Activated CD4-positive, alpha-beta memory T cell treated with anti-CD3 and anti-CD28 coated beads for 36 hours (primary cell): ENCODE measurements around the gene CLEC4M. TPM values are rescaled to one million over a fixed set of nuclear protein-coding genes. Genes with fewer than 3 reads are reported as not detected.
A peak's percentile ranks its signal among the peaks of the same experiment; 100 is the strongest.
"Not testable (repeated sequence)": the region's sequence is repeated elsewhere in the genome, so short reads cannot be mapped to it uniquely, and the experiment has no call there.

Experiments
- CTCF ChIA-PET: fragments of 350-600 bp; sonication (Branson Sonifier 250); formaldehyde crosslinking; loops from one replicate; lab custom pipeline; 2021; ENCODE audit warnings: antibody characterized with exemption, inconsistent platforms; lab: Charles Lee
- POLR2A ChIA-PET: fragments of 350-600 bp; sonication (Branson Sonifier 250); formaldehyde crosslinking; loops from one replicate; lab custom pipeline; 2021; ENCODE audit warnings: antibody characterized with exemption; lab: Charles Lee
- DNase-seq: peaks from one replicate; pipeline ENCODE4 v3.0.0-alpha.2; 2020
- H3K27ac Mint-ChIP-seq: one replicate; pipeline ENCODE4 v1.8.0; 2021; ENCODE audit warnings: mixed read lengths
- H3K27me3 Mint-ChIP-seq: one replicate; pipeline ENCODE4 v1.8.0; 2021; ENCODE audit warnings: mixed read lengths
- H3K36me3 Mint-ChIP-seq: one replicate; pipeline ENCODE4 v1.8.0; 2021; ENCODE audit warnings: mixed read lengths
- H3K4me1 Mint-ChIP-seq: one replicate; pipeline ENCODE4 v1.8.0; 2021; ENCODE audit warnings: low read depth, mixed read lengths
- H3K4me3 Mint-ChIP-seq: one replicate; pipeline ENCODE4 v1.8.0; 2021; ENCODE audit warnings: mild to moderate bottlenecking, mixed read lengths
- H3K9me3 Mint-ChIP-seq: one replicate; pipeline ENCODE4 v1.8.0; 2021; ENCODE audit warnings: mixed read lengths
- intact Hi-C: fragments of 100-400 bp; cut with micrococcal nuclease; formaldehyde crosslinking; loops from one replicate; pipeline ENCODE4 v1.15.1; 2023
- total RNA-seq, 2 experiments: library from RNA; stranded (reverse); gene quantifications; one replicate each; pipeline ENCODE4 v1.2.3, GENCODE V29; 2021

Gene CLEC4M
- total RNA-seq, 2 experiments from 2014 or later = not detected

DNA sequence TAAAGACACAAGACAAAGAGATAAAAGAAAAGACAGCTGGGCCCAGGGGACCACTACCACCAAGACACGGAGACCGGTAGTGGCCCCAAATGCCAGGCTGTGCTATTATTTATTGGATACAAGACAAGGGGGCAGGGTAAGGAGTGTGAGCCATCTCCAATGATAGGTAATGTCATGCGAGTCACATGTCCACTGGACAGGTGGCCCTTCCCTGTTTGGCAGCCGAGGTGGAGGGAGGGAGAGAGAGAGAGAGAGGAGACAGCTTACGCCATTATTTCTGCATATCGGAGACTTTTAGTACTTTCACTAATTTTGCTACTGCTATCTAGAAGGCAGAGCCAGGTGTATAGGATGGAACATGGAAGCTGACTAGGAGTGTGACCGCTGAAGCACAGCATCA lies 29.7 kb downstream of the CLEC4M start:
- DNase-seq, H3K4me1 Mint-ChIP-seq, POLR2A ChIA-PET, H3K4me3 Mint-ChIP-seq, H3K27ac Mint-ChIP-seq, H3K36me3 Mint-ChIP-seq, intact Hi-C loops, H3K9me3 Mint-ChIP-seq: not testable (repeated sequence)
- CTCF ChIA-PET = interaction anchor here (0.6 to 1.0 kb wide), 2 partner anchors 104 to 224 kb away, joined by 3 to 4 read pairs; no protein-coding TSS in a partner anchor
- H3K27me3 Mint-ChIP-seq = peaks cover 24% of the 10 kb centered on the region

- Mint-ChIP-seq H3K4me3 (no peak overlapping the region), H3K9me3 (no peaks in the 10 kb centered on the region), H3K4me1 (peaks cover 5% of the 10 kb centered on the region), H3K27ac (no peak overlapping the region), H3K36me3 (no peaks in the 10 kb centered on the region), H3K27me3 (peaks cover 18% of the 10 kb centered on the region)
- POLR2A ChIA-PET = no interaction called here
- intact Hi-C loops = no loop called here
- DNase-seq = no peak
- CTCF ChIA-PET = interaction anchor here (1.4 kb wide), 1 partner anchor 113 kb away, joined by 5 read pairs; the partner anchor contains the start of gene TRAPPC5
Measured at GRCh38 chr19:7793493-7793892, 30.4 kb downstream of the CLEC4M start.

GRCh38 chr19:7795555-7796161 lies 32.6 kb downstream of the CLEC4M start:
- intact Hi-C loops = no loop called here
- POLR2A ChIA-PET = no interaction called here

DNA sequence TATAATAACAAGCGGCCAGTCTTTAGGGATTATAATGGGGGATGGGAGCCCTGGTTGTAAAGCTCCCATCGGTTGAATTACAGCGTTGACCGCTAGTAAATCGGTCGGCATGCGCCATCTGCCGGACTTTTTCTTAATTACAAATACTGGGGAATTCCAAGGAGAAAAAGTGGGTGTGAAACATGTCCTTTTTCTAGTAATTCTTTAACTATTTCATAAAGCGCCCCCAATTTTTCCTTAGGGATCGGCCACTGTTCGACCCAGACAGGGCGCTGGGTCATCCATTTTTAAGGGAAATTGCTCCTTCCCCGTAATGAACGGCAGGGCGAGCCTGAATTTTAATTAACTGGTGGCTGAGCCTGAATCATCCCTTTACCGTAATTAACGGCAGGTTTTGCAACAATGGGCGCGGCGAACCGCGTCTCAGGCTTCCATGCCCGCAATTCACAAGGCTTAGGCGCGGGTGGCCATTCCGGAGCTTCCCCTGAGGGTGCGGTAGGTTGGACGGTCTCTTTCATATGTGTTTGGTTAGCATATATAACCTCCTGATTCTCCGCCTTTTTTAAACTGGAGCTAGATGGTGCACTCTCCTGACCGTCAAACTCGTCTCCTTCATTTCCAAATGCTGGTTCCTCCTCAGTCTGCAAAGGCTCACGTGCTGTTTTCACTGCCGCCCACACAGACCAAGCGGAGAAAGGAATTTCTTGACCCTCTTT lies 36.8 kb downstream of the CLEC4M start:
- intact Hi-C loops = loop anchor here (1.0 to 10.0 kb wide), 4 partner anchors 120 to 435 kb away; no protein-coding TSS in a partner anchor
- no peaks in the 10 kb centered on the region for H3K36me3 Mint-ChIP-seq
- peak overlapping the region; percentile 39 for H3K4me3 Mint-ChIP-seq
- CTCF ChIA-PET = interaction anchor here (0.6 to 5.4 kb wide), 33 partner anchors 9 to 446 kb away, joined by 3 to 64 read pairs (median 4); partner anchors contain the start of genes MCEMP1, MCOLN1 and TRAPPC5
- peaks cover 7% of the 10 kb centered on the region for H3K4me1 Mint-ChIP-seq
- H3K27me3 Mint-ChIP-seq = peaks cover 25% of the 10 kb centered on the region
- no peak overlapping the region for H3K27ac Mint-ChIP-seq
- DNase-seq = peak; percentile 69
- POLR2A ChIA-PET = interaction anchor here (0.5 to 0.9 kb wide), 2 partner anchors 119 to 214 kb away, joined by 3 to 5 read pairs; partner anchors contain the start of gene TRAPPC5
- H3K9me3 Mint-ChIP-seq = no peaks in the 10 kb centered on the region

More at GRCh38 chr19:7795555-7796161, 32.6 kb downstream of the CLEC4M start:
- H3K27ac Mint-ChIP-seq = no peak overlapping the region
- no peaks in the 10 kb centered on the region for H3K9me3 Mint-ChIP-seq
- H3K36me3 Mint-ChIP-seq = no peaks in the 10 kb centered on the region
- H3K27me3 Mint-ChIP-seq = peaks cover 11% of the 10 kb centered on the region
- CTCF ChIA-PET = interaction anchor here (1.6 to 3.2 kb wide), 3 partner anchors 115 to 227 kb away, joined by 5 to 19 read pairs (median 8); partner anchors contain the start of gene TRAPPC5
- H3K4me3 Mint-ChIP-seq = no peak overlapping the region
- peaks cover 7% of the 10 kb centered on the region for H3K4me1 Mint-ChIP-seq
- no peak for DNase-seq

DNA sequence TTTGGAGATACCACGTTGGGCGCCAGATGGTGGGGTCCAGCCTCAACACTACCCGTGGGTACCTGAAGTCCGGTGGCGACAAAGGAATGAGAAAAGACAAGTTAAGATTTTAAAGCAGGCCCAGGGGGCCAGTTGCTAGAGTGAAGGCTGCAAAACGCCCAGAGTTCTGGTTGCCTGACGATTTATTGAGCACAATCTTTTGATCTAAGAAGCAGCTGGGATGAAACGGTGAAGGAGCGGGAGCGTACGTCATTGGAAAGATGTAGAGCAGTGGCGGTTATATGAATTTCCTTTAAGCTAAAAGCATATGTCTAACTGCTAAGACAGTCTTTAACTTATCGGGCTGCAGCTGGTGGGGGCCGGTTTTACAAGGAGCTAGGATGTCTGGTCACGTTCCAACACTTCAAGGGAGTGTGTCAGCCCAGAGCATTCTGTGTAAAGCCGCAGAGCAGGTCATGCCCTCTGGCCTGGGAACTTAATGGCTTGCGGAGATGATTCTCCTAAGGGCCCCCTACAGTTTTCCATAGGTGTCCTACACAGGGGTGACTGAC lies 38.1 kb downstream of the CLEC4M start:
- ChIA-PET POLR2A (interaction anchor here (0.9 kb wide), 1 partner anchor 120 kb away, joined by 3 read pairs; the partner anchor contains the start of gene TRAPPC5), CTCF (interaction anchor here (0.5 to 5.4 kb wide), 12 partner anchors 9 to 234 kb away, joined by 3 to 64 read pairs (median 5); partner anchors contain the start of gene TRAPPC5)
- Mint-ChIP-seq H3K4me1 (peaks cover 7% of the 10 kb centered on the region), H3K4me3 (no peak overlapping the region), H3K27me3 (peaks cover 31% of the 10 kb centered on the region), H3K9me3 (no peaks in the 10 kb centered on the region), H3K36me3 (no peaks in the 10 kb centered on the region), H3K27ac (no peak overlapping the region)
- no peak for DNase-seq
- intact Hi-C loops = loop anchor here (10.0 kb wide), 1 partner anchor 436 kb away; no protein-coding TSS in a partner anchor

DNA sequence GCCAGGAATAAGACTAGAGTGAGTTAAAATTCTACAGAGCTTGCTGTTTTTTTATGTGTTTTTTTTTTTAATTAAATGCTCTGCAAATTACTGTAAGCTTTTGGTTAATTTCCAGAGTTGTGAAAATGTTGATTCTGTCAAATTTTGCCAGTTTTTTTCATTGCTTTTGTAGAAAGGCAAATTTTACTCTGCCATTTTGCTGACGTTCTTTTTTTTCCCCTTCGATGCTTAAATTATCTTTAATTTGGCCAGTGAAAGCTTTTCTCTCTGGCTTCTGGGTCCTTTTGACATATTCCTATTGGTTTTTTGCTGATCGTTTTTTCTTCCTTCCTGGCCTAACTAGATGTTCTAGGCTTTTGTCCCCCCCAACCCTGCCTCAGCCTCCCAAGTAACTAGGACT lies 43.2 kb downstream of the CLEC4M start:
- intact Hi-C loops = loop anchor here (2.0 to 10.0 kb wide), 3 partner anchors 125 to 441 kb away; partner anchors contain the start of gene TRAPPC5
- no peak overlapping the region for H3K27ac Mint-ChIP-seq
- peaks cover 12% of the 10 kb centered on the region for H3K4me1 Mint-ChIP-seq
- peaks cover 43% of the 10 kb centered on the region for H3K27me3 Mint-ChIP-seq
- no peak overlapping the region for H3K4me3 Mint-ChIP-seq
- ChIA-PET POLR2A (no interaction called here), CTCF (interaction anchor here (0.8 to 0.9 kb wide), 2 partner anchors 125 to 236 kb away, joined by 4 read pairs; partner anchors contain the start of gene TRAPPC5)
- H3K36me3 Mint-ChIP-seq = peaks cover 7% of the 10 kb centered on the region
- no peak for DNase-seq
- peaks cover 14% of the 10 kb centered on the region for H3K9me3 Mint-ChIP-seq

DNA sequence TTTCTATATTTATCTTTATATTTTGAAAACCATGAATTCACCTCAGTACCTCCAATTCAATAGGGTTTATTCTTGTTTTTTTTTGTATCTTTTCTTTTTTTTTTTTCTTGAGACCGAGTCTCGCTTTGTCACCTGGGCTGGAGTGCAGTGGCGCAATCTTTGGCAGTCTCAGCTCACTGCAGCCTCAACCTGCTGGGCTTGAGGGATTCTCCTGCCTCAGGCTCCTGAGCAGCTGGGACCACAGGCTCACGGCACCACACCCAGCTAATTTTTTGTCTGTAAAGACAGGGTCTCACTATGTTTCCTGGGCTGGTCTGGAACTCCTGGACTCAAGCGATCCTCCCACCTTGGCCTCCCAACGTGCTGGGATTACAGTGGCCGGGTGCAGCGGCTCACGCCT lies 43.8 kb downstream of the CLEC4M start:
- intact Hi-C loops = loop anchor here (1.0 to 10.0 kb wide), 6 partner anchors 22 to 442 kb away; partner anchors contain the start of gene TRAPPC5
- H3K27me3 Mint-ChIP-seq = peaks cover 49% of the 10 kb centered on the region
- peaks cover 12% of the 10 kb centered on the region for H3K4me1 Mint-ChIP-seq
- DNase-seq = no peak
- H3K27ac Mint-ChIP-seq = no peak overlapping the region
- peaks cover 20% of the 10 kb centered on the region for H3K9me3 Mint-ChIP-seq
- H3K36me3 Mint-ChIP-seq = peaks cover 11% of the 10 kb centered on the region
- H3K4me3 Mint-ChIP-seq = no peak overlapping the region
- CTCF ChIA-PET = interaction anchor here (0.6 to 1.0 kb wide), 2 partner anchors 126 to 195 kb away, joined by 3 to 4 read pairs; partner anchors contain the start of gene TRAPPC5
- POLR2A ChIA-PET = no interaction called here

DNA sequence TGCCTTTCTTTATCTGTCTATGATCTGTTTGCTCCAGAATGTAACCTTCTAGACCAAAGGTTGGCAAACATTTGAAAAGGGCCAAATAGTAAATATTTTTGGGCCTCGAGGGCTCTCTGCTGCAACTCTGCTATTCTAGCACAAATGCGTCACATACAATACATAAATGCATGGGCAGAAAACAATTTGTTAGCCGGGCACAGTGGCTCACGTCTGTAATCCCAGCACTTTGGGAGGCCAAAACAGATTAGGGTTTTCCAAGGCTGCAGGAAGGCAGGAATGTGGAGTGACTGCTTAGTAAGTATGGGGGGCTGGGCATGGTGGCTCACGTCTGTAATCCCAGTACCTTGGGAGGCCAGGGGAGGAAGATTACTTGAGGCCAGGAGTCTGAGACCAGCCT lies 45.1 kb downstream of the CLEC4M start:
- no peak for DNase-seq
- ChIA-PET POLR2A (no interaction called here), CTCF (interaction anchor here (0.8 to 1.3 kb wide), 2 partner anchors 156 to 239 kb away, joined by 3 read pairs; no protein-coding TSS in a partner anchor)
- peaks cover 13% of the 10 kb centered on the region for H3K36me3 Mint-ChIP-seq
- H3K4me1 Mint-ChIP-seq = peaks cover 12% of the 10 kb centered on the region
- peaks cover 26% of the 10 kb centered on the region for H3K9me3 Mint-ChIP-seq
- intact Hi-C loops = loop anchor here (10.0 kb wide), 1 partner anchor 443 kb away; no protein-coding TSS in a partner anchor
- H3K27me3 Mint-ChIP-seq = peaks cover 43% of the 10 kb centered on the region
- H3K4me3 Mint-ChIP-seq = no peak overlapping the region
- H3K27ac Mint-ChIP-seq = no peak overlapping the region

GRCh38 chr19:7811989-7812388 lies 48.9 kb downstream of the CLEC4M start:
- H3K4me1 Mint-ChIP-seq = peaks cover 25% of the 10 kb centered on the region
- intact Hi-C loops = no loop called here
- H3K27ac Mint-ChIP-seq = no peak overlapping the region
- DNase-seq = no peak
- ChIA-PET CTCF (interaction anchor here (0.6 to 1.8 kb wide), 4 partner anchors 92 to 244 kb away, joined by 3 to 6 read pairs (median 4); partner anchors contain the start of genes MAP2K7 and TRAPPC5), POLR2A (no interaction called here)
- peaks cover 38% of the 10 kb centered on the region for H3K27me3 Mint-ChIP-seq
- H3K4me3 Mint-ChIP-seq = no peak overlapping the region
- peaks cover 30% of the 10 kb centered on the region for H3K9me3 Mint-ChIP-seq
- peaks cover 17% of the 10 kb centered on the region for H3K36me3 Mint-ChIP-seq

DNA sequence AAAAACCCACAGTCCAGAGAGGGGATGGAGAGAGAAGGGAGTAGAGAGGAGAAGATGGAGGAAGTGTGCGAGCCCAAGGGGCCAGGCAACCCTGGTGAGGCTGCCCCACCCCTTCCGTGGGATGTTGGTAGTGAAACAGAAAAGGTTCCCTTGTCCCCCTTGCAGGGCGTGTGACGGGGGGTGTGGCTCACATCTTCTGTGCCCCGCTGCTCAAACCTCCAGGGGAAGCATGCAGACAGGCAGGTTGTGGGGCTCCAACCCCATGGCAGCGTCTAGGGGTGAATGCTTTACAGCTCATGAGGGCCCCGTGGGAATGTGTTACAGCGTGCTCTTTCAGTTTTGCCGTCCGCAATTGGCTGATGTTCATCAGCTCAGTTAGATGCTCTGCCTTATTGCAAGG lies 52.3 kb downstream of the CLEC4M start:
- ChIA-PET POLR2A (no interaction called here), CTCF (no interaction called here)
- Mint-ChIP-seq H3K9me3 (peaks cover 29% of the 10 kb centered on the region), H3K27me3 (peaks cover 40% of the 10 kb centered on the region), H3K27ac (no peak overlapping the region), H3K4me1 (peaks cover 14% of the 10 kb centered on the region), H3K36me3 (peaks cover 14% of the 10 kb centered on the region), H3K4me3 (no peak overlapping the region)
- intact Hi-C loops = no loop called here
- DNase-seq = peak; percentile 20

DNA sequence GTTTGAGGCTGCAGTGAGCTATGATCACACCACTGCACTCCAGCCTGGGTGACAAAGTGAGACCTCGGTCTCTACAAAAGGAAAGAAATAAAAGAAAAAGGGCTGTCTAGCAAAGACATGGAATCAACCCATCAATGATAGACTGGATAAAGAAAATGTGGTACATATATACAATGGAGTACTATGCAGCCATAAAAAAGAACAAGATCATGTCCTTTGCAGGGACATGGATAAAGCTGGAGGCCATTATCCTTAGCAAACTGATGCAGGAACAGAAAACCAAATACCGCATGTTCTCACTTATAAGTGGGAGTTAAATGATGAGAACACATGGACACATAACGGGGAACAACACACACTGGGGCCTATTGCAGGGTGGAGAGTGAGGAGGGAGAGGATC lies 53.0 kb downstream of the CLEC4M start:
- H3K27me3 Mint-ChIP-seq = peaks cover 41% of the 10 kb centered on the region
- H3K27ac Mint-ChIP-seq, H3K36me3 Mint-ChIP-seq, intact Hi-C loops, H3K4me3 Mint-ChIP-seq, CTCF ChIA-PET, DNase-seq, POLR2A ChIA-PET: not testable (repeated sequence)
- peaks cover 14% of the 10 kb centered on the region for H3K4me1 Mint-ChIP-seq
- peaks cover 22% of the 10 kb centered on the region for H3K9me3 Mint-ChIP-seq
